ENCODE results near the gene DTWD2. TPM values are rescaled to one million over a fixed set of nuclear protein-coding genes. Genes with fewer than 3 reads are reported as not detected.
"Not testable (repeated sequence)": the region's sequence is repeated elsewhere in the genome, so short reads cannot be mapped to it uniquely, and the experiment has no call there.

Gene DTWD2
- total RNA-seq, 1 donor from 2014 or later, result 4.0 TPM

- Mint-ChIP-seq H3K4me1 (peaks cover 8% of the 10 kb centered on the region), H3K27ac (no peak overlapping the region), H3K9me3 (peaks cover 11% of the 10 kb centered on the region), H3K36me3 (ENCODE audit: low read depth) (peaks cover 31% of the 10 kb centered on the region), H3K27me3 (no peaks in the 10 kb centered on the region), H3K4me3 (no peak overlapping the region)
- DNase-seq, result no peak
- ChIA-PET CTCF (interaction anchor here (1.3 kb wide), 1 partner anchor 431 kb away, joined by 3 read pairs; no protein-coding TSS in a partner anchor), POLR2A (no interaction called here)
- no peak for TF ChIP-seq CTCF (IDR thresholded peaks at IDR 0.05)
- no peak for ATAC-seq (ENCODE audit: low read depth)
- intact Hi-C loops (cut with micrococcal nuclease), result loop anchor here (10.0 kb wide), 1 partner anchor 1484 kb away; the partner anchor contains the start of gene PRR16
These were observed 7.9 kb downstream of the DTWD2 start for GRCh38 chr5:118980438-118980837.

- TF ChIP-seq CTCF (IDR thresholded peaks at IDR 0.05), result no peak
- ChIA-PET POLR2A (no interaction called here), CTCF (interaction anchor here (1.3 kb wide), 1 partner anchor 432 kb away, joined by 3 read pairs; no protein-coding TSS in a partner anchor)
- H3K36me3 Mint-ChIP-seq (ENCODE audit: low read depth), result peaks cover 31% of the 10 kb centered on the region
- H3K27ac Mint-ChIP-seq, result no peak overlapping the region
- H3K4me3 Mint-ChIP-seq, result no peak overlapping the region
- DNase-seq (no peak), ATAC-seq (ENCODE audit: low read depth) (no peak)
- intact Hi-C loops (cut with micrococcal nuclease), result loop anchor here (10.0 kb wide), 1 partner anchor 1485 kb away; the partner anchor contains the start of gene PRR16
- H3K4me1 Mint-ChIP-seq, result peaks cover 8% of the 10 kb centered on the region
- H3K27me3 Mint-ChIP-seq, result no peaks in the 10 kb centered on the region
- peaks cover 11% of the 10 kb centered on the region for H3K9me3 Mint-ChIP-seq
These were observed 8.3 kb downstream of the DTWD2 start for GRCh38 chr5:118980017-118980416.

- ATAC-seq (ENCODE audit: low read depth); POLR2A ChIA-PET; DNase-seq; H3K4me3 Mint-ChIP-seq; H3K4me1 Mint-ChIP-seq; CTCF ChIA-PET; intact Hi-C loops (cut with micrococcal nuclease); H3K27ac Mint-ChIP-seq; H3K27me3 Mint-ChIP-seq: not testable (repeated sequence)
- H3K9me3 Mint-ChIP-seq, result peaks cover 11% of the 10 kb centered on the region
- H3K36me3 Mint-ChIP-seq (ENCODE audit: low read depth), result peaks cover 24% of the 10 kb centered on the region
These were observed 14.4 kb downstream of the DTWD2 start for GRCh38 chr5:118973779-118974445.

GRCh38 chr5:118968925-118969375, 19.4 kb downstream of the DTWD2 start:
- H3K36me3 Mint-ChIP-seq (ENCODE audit: low read depth), result peaks cover 11% of the 10 kb centered on the region
- ChIA-PET POLR2A (no interaction called here), CTCF (interaction anchor here (1.3 kb wide), 1 partner anchor 19 kb away, joined by 4 read pairs; the partner anchor contains the start of gene DTWD2)
- DNase-seq (no peak), ATAC-seq (ENCODE audit: low read depth) (no peak)
- peaks cover 4% of the 10 kb centered on the region for H3K4me1 Mint-ChIP-seq
- H3K27ac Mint-ChIP-seq, result no peak overlapping the region
- H3K9me3 Mint-ChIP-seq, result no peaks in the 10 kb centered on the region
- H3K27me3 Mint-ChIP-seq, result no peaks in the 10 kb centered on the region
- intact Hi-C loops (cut with micrococcal nuclease), result no loop called here
- TF ChIP-seq CTCF (IDR thresholded peaks at IDR 0.05), result no peak
- H3K4me3 Mint-ChIP-seq, result no peak overlapping the region

GRCh38 chr5:118968406-118968911, 19.9 kb downstream of the DTWD2 start:
- ChIA-PET POLR2A (no interaction called here), CTCF (no interaction called here)
- intact Hi-C loops (cut with micrococcal nuclease), result no loop called here
- TF ChIP-seq CTCF (IDR thresholded peaks at IDR 0.05), result no peak
- Mint-ChIP-seq H3K27ac (no peak overlapping the region), H3K36me3 (ENCODE audit: low read depth) (peaks cover 7% of the 10 kb centered on the region), H3K4me1 (peaks cover 4% of the 10 kb centered on the region), H3K4me3 (no peak overlapping the region), H3K27me3 (no peaks in the 10 kb centered on the region), H3K9me3 (no peaks in the 10 kb centered on the region)
- ATAC-seq (ENCODE audit: low read depth), result no peak
- no peak for DNase-seq
